Trophoblast cell (in vitro differentiated cells and primary cell): Measurements from ENCODE around the gene IPO7. TPM values are rescaled to one million over a fixed set of nuclear protein-coding genes. Genes with fewer than 3 reads are reported as not detected.

ENCODE experiments used
- DNase-seq, 2 donors: peaks; one replicate each; pipeline ENCODE4 v3.0.0-alpha.2; 2016
- H2AFZ ChIP-seq: 2 replicates; pipeline ENCODE4 v1.6.1; 2013; ENCODE audit warnings: low read length, moderate library complexity, mild to moderate bottlenecking; ENCODE audit not compliant: insufficient read depth, poor library complexity
- H2AK5ac ChIP-seq: 2 replicates; pipeline ENCODE4 v1.6.1; 2013; ENCODE audit warnings: mild to moderate bottlenecking, low read length
- H2BK120ac ChIP-seq: 2 replicates; pipeline ENCODE4 v1.6.1; 2013; ENCODE audit warnings: low read length, mild to moderate bottlenecking, moderate library complexity; ENCODE audit not compliant: insufficient read depth, poor library complexity
- H2BK12ac ChIP-seq: 2 replicates; pipeline ENCODE4 v1.6.1; 2013; ENCODE audit warnings: mild to moderate bottlenecking, low read length, moderate library complexity
- H2BK5ac ChIP-seq: 2 replicates; pipeline ENCODE4 v1.6.1; 2013; ENCODE audit warnings: low read length, low read depth, moderate library complexity, mild to moderate bottlenecking; ENCODE audit not compliant: poor library complexity
- H3K14ac ChIP-seq: 2 replicates; pipeline ENCODE4 v1.6.1; 2013; ENCODE audit warnings: mild to moderate bottlenecking, low read length
- H3K18ac ChIP-seq: 2 replicates; pipeline ENCODE4 v1.6.1; 2013; ENCODE audit warnings: mild to moderate bottlenecking, low read length
- H3K23ac ChIP-seq: 2 replicates; pipeline ENCODE4 v1.6.1; 2013; ENCODE audit warnings: low read length
- H3K27ac ChIP-seq: 2 replicates; pipeline ENCODE4 v1.5.1; 2013; ENCODE audit warnings: low read depth, mild to moderate bottlenecking, inconsistent platforms, low read length, moderate library complexity
- H3K27me3 ChIP-seq: 2 replicates; pipeline ENCODE4 v1.6.1; 2013; ENCODE audit warnings: inconsistent platforms, mild to moderate bottlenecking, low read length, moderate library complexity; ENCODE audit not compliant: insufficient read depth
- H3K36me3 ChIP-seq, 2 experiments: 1 replicate in 1 of 2; 2 replicates in 1 of 2; pipeline ENCODE4 v1.6.1; 2013; ENCODE audit warnings: low read length in 2 of 2, mild to moderate bottlenecking in 2 of 2, moderate library complexity in 1 of 2; ENCODE audit not compliant: insufficient read depth in 2 of 2, control insufficient read depth in 1 of 2
- H3K4ac ChIP-seq: 2 replicates; pipeline ENCODE4 v1.6.1; 2013; ENCODE audit warnings: low read depth, mild to moderate bottlenecking, low read length, moderate library complexity
- H3K4me1 ChIP-seq, 2 experiments: 1 replicate in 1 of 2; 2 replicates in 1 of 2; pipeline ENCODE4 v1.6.1; 2013; ENCODE audit warnings: low read length in 2 of 2, mild to moderate bottlenecking in 2 of 2, moderate library complexity in 1 of 2; ENCODE audit not compliant: insufficient read depth in 2 of 2, control insufficient read depth in 1 of 2
- H3K4me2 ChIP-seq: 2 replicates; pipeline ENCODE4 v1.6.1; 2013; ENCODE audit warnings: inconsistent platforms, mild to moderate bottlenecking, low read length, moderate library complexity
- H3K4me3 ChIP-seq: 2 replicates; pipeline ENCODE4 v1.5.1; 2013; ENCODE audit warnings: mild to moderate bottlenecking, low read depth, low read length, inconsistent platforms
- H3K79me1 ChIP-seq: one replicate; pipeline ENCODE4 v1.6.1; 2013; ENCODE audit warnings: low read length
- H3K79me2 ChIP-seq: 2 replicates; pipeline ENCODE4 v1.6.1; 2013; ENCODE audit warnings: low read length, mild to moderate bottlenecking; ENCODE audit not compliant: control insufficient read depth, insufficient read depth, poor library complexity
- H3K9ac ChIP-seq: 2 replicates; pipeline ENCODE4 v1.6.1; 2013; ENCODE audit warnings: mild to moderate bottlenecking, low read length
- H3K9me3 ChIP-seq: 2 replicates; pipeline ENCODE4 v1.6.1; 2013; ENCODE audit warnings: low read depth, mild to moderate bottlenecking, control low read depth, inconsistent platforms, low read length; ENCODE audit not compliant: insufficient read depth
- H4K12ac ChIP-seq: 2 replicates; pipeline ENCODE4 v1.6.1; 2013; ENCODE audit warnings: low read depth, mild to moderate bottlenecking, low read length, moderate library complexity
- H4K8ac ChIP-seq: 2 replicates; pipeline ENCODE4 v1.6.1; 2013; ENCODE audit warnings: low read depth, mild to moderate bottlenecking, low read length, moderate library complexity
- H4K91ac ChIP-seq: one replicate; pipeline ENCODE4 v1.6.1; 2013; ENCODE audit warnings: low read depth, mild to moderate bottlenecking, low read length, moderate library complexity
- WGBS: extraction: QIAGEN DNeasy Blood & Tissue Kit; methylation state at CpG from one replicate; pipeline ENCODE4 v1.1.7; 2013; ENCODE audit warnings: missing lambda C conversion rate; ENCODE audit not compliant: insufficient read length, insufficient coverage; ENCODE audit errors: extremely low coverage; 5-methylcytosine and 5-hydroxymethylcytosine counted together
- polyA plus RNA-seq: library from polyadenylated mRNA; stranded (reverse); fragments of 200-250 nt; gene quantifications from 2 replicates; pipeline ENCODE4 v1.2.3, GENCODE V29; 2013

Gene IPO7
- polyA plus RNA-seq: 96.6 and 98.3 TPM in 2 replicates

GRCh38 chr11:9384535-9385326 lies at the start of gene IPO7:
IPO7 (plus strand) TSS chr11:9384652; CDS start chr11:9384764, 112 bp downstream.
- peak within 1 kb of the TSS; percentile 55 for H4K12ac ChIP-seq
- H3K4me1 ChIP-seq: peaks cover 3 to 4% of the 10 kb centered on the region in 2 experiments
- WGBS: no CpG with 5 or more reads among the region's 70 CpGs
- H3K23ac ChIP-seq: no peak within 1 kb of the TSS
- H4K8ac ChIP-seq: peak within 1 kb of the TSS; percentile 91
- peak within 1 kb of the TSS; percentile 57 for H2BK120ac ChIP-seq
- H3K79me2 ChIP-seq: peaks cover 19% of the 10 kb centered on the region
- H3K4ac ChIP-seq: peak within 1 kb of the TSS; percentile 99
- H3K36me3 ChIP-seq: peaks cover 6 to 8% of the 10 kb centered on the region in 2 experiments
- H3K18ac ChIP-seq: peak within 1 kb of the TSS; percentile 96
- H2AK5ac ChIP-seq: peak within 1 kb of the TSS; percentile 71
- peak within 1 kb of the TSS; percentile 99 for H3K14ac ChIP-seq
- H3K79me1 ChIP-seq: peaks cover 9% of the 10 kb centered on the region
- peak within 1 kb of the TSS; percentile 95 for H3K9ac ChIP-seq
- H4K91ac ChIP-seq: peak within 1 kb of the TSS; percentile 93
- peak; percentile 88 to 90 for DNase-seq
- peak within 1 kb of the TSS; percentile 72 for H3K4me2 ChIP-seq
- peak within 1 kb of the TSS; percentile 41 for H2BK12ac ChIP-seq
- no peaks in the 10 kb centered on the region for H3K27me3 ChIP-seq
- peak within 1 kb of the TSS; percentile 68 for H2AFZ ChIP-seq
- H3K4me3 ChIP-seq: peak within 1 kb of the TSS; percentile 98
- H3K27ac ChIP-seq: peak within 1 kb of the TSS; percentile 95
- peak within 1 kb of the TSS; percentile 66 for H2BK5ac ChIP-seq
- no peaks in the 10 kb centered on the region for H3K9me3 ChIP-seq

GRCh38 chr11:9341638-9342178 lies 42.7 kb upstream of the IPO7 start:
- Histone ChIP-seq H2BK5ac (no peak overlapping the region), H3K9ac (no peak overlapping the region), H3K9me3 (no peaks in the 10 kb centered on the region), H3K79me1 (no peaks in the 10 kb centered on the region), H2AFZ (no peak overlapping the region), H4K12ac (no peak overlapping the region), H4K91ac (no peak overlapping the region), H3K27ac (no peak overlapping the region), H3K14ac (no peak overlapping the region), H3K4me2 (no peak overlapping the region), H3K27me3 (no peaks in the 10 kb centered on the region), H3K4me3 (no peak overlapping the region), H3K36me3 (no peaks in the 10 kb centered on the region), H3K79me2 (no peaks in the 10 kb centered on the region), H3K4me1 (no peaks in the 10 kb centered on the region), H3K4ac (no peak overlapping the region), H2AK5ac (no peak overlapping the region), H2BK120ac (no peak overlapping the region), H3K18ac (no peak overlapping the region), H4K8ac (no peak overlapping the region), H2BK12ac (no peak overlapping the region), H3K23ac (no peak overlapping the region)
- WGBS: no CpG with 5 or more reads among the region's 5 CpGs
- no peak for DNase-seq

- Histone ChIP-seq H3K18ac (no peak overlapping the region), H4K91ac (no peak overlapping the region), H3K27ac (no peak overlapping the region), H2BK12ac (no peak overlapping the region), H3K14ac (no peak overlapping the region), H3K79me1 (no peaks in the 10 kb centered on the region), H3K4me1 (peaks cover 0 to 3% of the 10 kb centered on the region in 2 experiments), H3K4me2 (no peak overlapping the region), H3K9me3 (no peaks in the 10 kb centered on the region), H3K4ac (no peak overlapping the region), H2AK5ac (no peak overlapping the region), H3K9ac (no peak overlapping the region), H4K8ac (no peak overlapping the region), H3K36me3 (no peaks in the 10 kb centered on the region), H2BK5ac (no peak overlapping the region), H3K79me2 (no peaks in the 10 kb centered on the region), H3K27me3 (no peaks in the 10 kb centered on the region), H3K4me3 (peak overlapping the region; percentile 28), H2BK120ac (no peak overlapping the region), H3K23ac (no peak overlapping the region), H4K12ac (no peak overlapping the region), H2AFZ (no peak overlapping the region)
- no CpG with 5 or more reads among the region's 3 CpGs for WGBS
- DNase-seq: no peak
Observed at GRCh38 chr11:9344061-9344680, 40.3 kb upstream of the IPO7 start.

GRCh38 chr11:9347100-9347499 lies 37.4 kb upstream of the IPO7 start:
- Histone ChIP-seq H2BK12ac (no peak overlapping the region), H3K23ac (no peak overlapping the region), H3K18ac (no peak overlapping the region), H3K14ac (no peak overlapping the region), H3K36me3 (no peaks in the 10 kb centered on the region), H3K4ac (no peak overlapping the region), H3K9me3 (no peaks in the 10 kb centered on the region), H4K8ac (peak overlapping the region; percentile 29), H2AK5ac (no peak overlapping the region), H4K12ac (no peak overlapping the region), H3K79me2 (no peaks in the 10 kb centered on the region), H3K27me3 (no peaks in the 10 kb centered on the region), H2BK120ac (no peak overlapping the region), H3K9ac (no peak overlapping the region), H3K79me1 (no peaks in the 10 kb centered on the region), H3K4me1 (peaks cover 3% of the 10 kb centered on the region in 2 experiments), H2AFZ (no peak overlapping the region), H3K4me3 (no peak overlapping the region), H4K91ac (no peak overlapping the region), H3K27ac (no peak overlapping the region), H2BK5ac (no peak overlapping the region), H3K4me2 (no peak overlapping the region)
- whole genome bisulfite sequencing: no CpG with 5 or more reads among the region's 2 CpGs
- no peak for DNase-seq
